ENCODE data around the gene UNC5CL. TPM values are rescaled to one million over a fixed set of nuclear protein-coding genes. Genes with fewer than 3 reads are reported as not detected.

The UNC5CL gene
- total and polyA plus RNA-seq, 2 experiments from 2014 or later, result 0.87 to 1.2 TPM

DNA sequence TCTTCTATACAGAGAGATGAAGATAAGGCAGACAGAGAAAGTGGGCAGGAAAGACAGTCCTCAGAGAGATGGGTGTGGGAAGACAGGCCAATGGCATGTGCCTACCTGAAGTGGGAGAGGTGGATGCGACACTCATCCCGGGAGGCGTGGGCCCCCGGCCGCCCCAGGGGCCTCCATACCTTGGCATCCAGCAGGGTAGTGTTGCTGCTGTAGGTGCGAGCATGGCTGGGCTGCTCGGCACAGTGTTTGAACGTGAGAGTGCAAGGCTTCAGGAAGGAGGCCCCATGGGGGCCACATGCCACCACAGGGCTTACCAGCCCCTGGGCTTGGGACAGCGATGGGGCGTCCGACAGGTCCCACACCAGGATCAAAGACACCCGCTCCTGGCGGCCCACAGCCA is 5.2 kb downstream of the UNC5CL start (continued):
- no peak for TF ChIP-seq ZNF462 (CRISPR knock-in tag; IDR thresholded peaks at IDR 0.05)
- TF ChIP-seq EZH2 (IDR thresholded peaks at IDR 0.05; ENCODE audit: low read depth, unreplicated experiment), result no peak
- TF ChIP-seq ETS1 (IDR thresholded peaks at IDR 0.05), result no peak
- no peak for TF ChIP-seq STAT1 (IDR thresholded peaks at IDR 0.05; ENCODE audit: unreplicated experiment)
- TF ChIP-seq NANOG (IDR thresholded peaks at IDR 0.05; ENCODE audit: borderline replicate concordance), result no peak
- TF ChIP-seq JUNB (IDR thresholded peaks at IDR 0.05; ENCODE audit: unreplicated experiment), result no peak
- no peak for TF ChIP-seq POLR2AphosphoS5 (IDR thresholded peaks at IDR 0.05; ENCODE audit: low read depth)
- TF ChIP-seq EZH2phosphoT487 (IDR thresholded peaks at IDR 0.05; ENCODE audit: unreplicated experiment), result no peak
- TF ChIP-seq, protein P1, sequence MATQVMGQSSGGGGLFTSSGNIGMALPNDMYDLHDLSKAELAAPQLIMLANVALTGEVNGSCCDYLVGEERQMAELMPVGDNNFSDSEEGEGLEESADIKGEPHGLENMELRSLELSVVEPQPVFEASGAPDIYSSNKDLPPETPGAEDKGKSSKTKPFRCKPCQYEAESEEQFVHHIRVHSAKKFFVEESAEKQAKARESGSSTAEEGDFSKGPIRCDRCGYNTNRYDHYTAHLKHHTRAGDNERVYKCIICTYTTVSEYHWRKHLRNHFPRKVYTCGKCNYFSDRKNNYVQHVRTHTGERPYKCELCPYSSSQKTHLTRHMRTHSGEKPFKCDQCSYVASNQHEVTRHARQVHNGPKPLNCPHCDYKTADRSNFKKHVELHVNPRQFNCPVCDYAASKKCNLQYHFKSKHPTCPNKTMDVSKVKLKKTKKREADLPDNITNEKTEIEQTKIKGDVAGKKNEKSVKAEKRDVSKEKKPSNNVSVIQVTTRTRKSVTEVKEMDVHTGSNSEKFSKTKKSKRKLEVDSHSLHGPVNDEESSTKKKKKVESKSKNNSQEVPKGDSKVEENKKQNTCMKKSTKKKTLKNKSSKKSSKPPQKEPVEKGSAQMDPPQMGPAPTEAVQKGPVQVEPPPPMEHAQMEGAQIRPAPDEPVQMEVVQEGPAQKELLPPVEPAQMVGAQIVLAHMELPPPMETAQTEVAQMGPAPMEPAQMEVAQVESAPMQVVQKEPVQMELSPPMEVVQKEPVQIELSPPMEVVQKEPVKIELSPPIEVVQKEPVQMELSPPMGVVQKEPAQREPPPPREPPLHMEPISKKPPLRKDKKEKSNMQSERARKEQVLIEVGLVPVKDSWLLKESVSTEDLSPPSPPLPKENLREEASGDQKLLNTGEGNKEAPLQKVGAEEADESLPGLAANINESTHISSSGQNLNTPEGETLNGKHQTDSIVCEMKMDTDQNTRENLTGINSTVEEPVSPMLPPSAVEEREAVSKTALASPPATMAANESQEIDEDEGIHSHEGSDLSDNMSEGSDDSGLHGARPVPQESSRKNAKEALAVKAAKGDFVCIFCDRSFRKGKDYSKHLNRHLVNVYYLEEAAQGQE (IDR thresholded peaks at IDR 0.05; ENCODE audit: unreplicated experiment), result no peak

All from GM23338 (cell line).